ENCODE results near the gene EDC4.
A peak's percentile ranks its signal among the peaks of the same experiment; 100 is the strongest.

Gene EDC4

GRCh38 chr16:67923414-67924116, 50.7 kb downstream of the EDC4 start:
- H3K4me1 Mint-ChIP-seq (ENCODE audit: low read depth) = peaks cover 12% of the 10 kb centered on the region
- H3K27me3 Mint-ChIP-seq = no peaks in the 10 kb centered on the region
- H3K36me3 Mint-ChIP-seq = no peaks in the 10 kb centered on the region
- H3K9me3 Mint-ChIP-seq (ENCODE audit: low read depth) = no peaks in the 10 kb centered on the region
- H3K4me3 Mint-ChIP-seq = no peak overlapping the region
- H3K27ac Mint-ChIP-seq = peak overlapping the region; percentile 58

GRCh38 chr16:67924140-67924906, 51.5 kb downstream of the EDC4 start:
- H3K27me3 Mint-ChIP-seq = no peaks in the 10 kb centered on the region
- H3K9me3 Mint-ChIP-seq (ENCODE audit: low read depth) = no peaks in the 10 kb centered on the region
- peak overlapping the region; percentile 58 for H3K27ac Mint-ChIP-seq
- peaks cover 10% of the 10 kb centered on the region for H3K4me1 Mint-ChIP-seq (ENCODE audit: low read depth)
- no peaks in the 10 kb centered on the region for H3K36me3 Mint-ChIP-seq
- no peak overlapping the region for H3K4me3 Mint-ChIP-seq

- Mint-ChIP-seq H3K9me3 (ENCODE audit: low read depth) (no peaks in the 10 kb centered on the region), H3K4me1 (ENCODE audit: low read depth) (peaks cover 8% of the 10 kb centered on the region), H3K4me3 (no peak overlapping the region), H3K36me3 (no peaks in the 10 kb centered on the region), H3K27ac (peak overlapping the region; percentile 10), H3K27me3 (no peaks in the 10 kb centered on the region)
These were observed 53.4 kb downstream of the EDC4 start for GRCh38 chr16:67926181-67926750.

GRCh38 chr16:67927131-67927941, 54.5 kb downstream of the EDC4 start:
- no peaks in the 10 kb centered on the region for H3K9me3 Mint-ChIP-seq (ENCODE audit: low read depth)
- H3K36me3 Mint-ChIP-seq = no peaks in the 10 kb centered on the region
- no peak overlapping the region for H3K4me3 Mint-ChIP-seq
- no peaks in the 10 kb centered on the region for H3K27me3 Mint-ChIP-seq
- H3K27ac Mint-ChIP-seq = no peak overlapping the region
- H3K4me1 Mint-ChIP-seq (ENCODE audit: low read depth) = peaks cover 1% of the 10 kb centered on the region

GRCh38 chr16:67928147-67928546, 55.3 kb downstream of the EDC4 start:
- Mint-ChIP-seq H3K4me3 (no peak overlapping the region), H3K27ac (no peak overlapping the region)

GRCh38 chr16:67928561-67929364, 55.9 kb downstream of the EDC4 start:
- Mint-ChIP-seq H3K36me3 (no peaks in the 10 kb centered on the region), H3K4me3 (no peak overlapping the region), H3K4me1 (ENCODE audit: low read depth) (peaks cover under 1% of the 10 kb centered on the region), H3K27me3 (no peaks in the 10 kb centered on the region), H3K27ac (no peak overlapping the region), H3K9me3 (ENCODE audit: low read depth) (no peaks in the 10 kb centered on the region)

More at GRCh38 chr16:67928147-67928546, 55.3 kb downstream of the EDC4 start:
- no peaks in the 10 kb centered on the region for H3K27me3 Mint-ChIP-seq
- H3K4me1 Mint-ChIP-seq (ENCODE audit: low read depth) = no peaks in the 10 kb centered on the region
- no peaks in the 10 kb centered on the region for H3K36me3 Mint-ChIP-seq
- H3K9me3 Mint-ChIP-seq (ENCODE audit: low read depth) = no peaks in the 10 kb centered on the region

- H3K9me3 Mint-ChIP-seq (ENCODE audit: low read depth) = no peaks in the 10 kb centered on the region
- H3K27me3 Mint-ChIP-seq = no peaks in the 10 kb centered on the region
- no peak overlapping the region for H3K27ac Mint-ChIP-seq
- H3K4me1 Mint-ChIP-seq (ENCODE audit: low read depth) = peaks cover 11% of the 10 kb centered on the region
- no peak overlapping the region for H3K4me3 Mint-ChIP-seq
- peaks cover 1% of the 10 kb centered on the region for H3K36me3 Mint-ChIP-seq
These were observed 57.3 kb downstream of the EDC4 start for GRCh38 chr16:67930191-67930590.

GRCh38 chr16:67930678-67931211, 57.9 kb downstream of the EDC4 start:
- Mint-ChIP-seq H3K27me3 (no peaks in the 10 kb centered on the region), H3K9me3 (ENCODE audit: low read depth) (no peaks in the 10 kb centered on the region), H3K4me1 (ENCODE audit: low read depth) (peaks cover 16% of the 10 kb centered on the region), H3K36me3 (peaks cover 6% of the 10 kb centered on the region), H3K4me3 (no peak overlapping the region), H3K27ac (no peak overlapping the region)
